ENCODE data around the gene PRKAA1. TPM values are rescaled to one million over a fixed set of nuclear protein-coding genes. Genes with fewer than 3 reads are reported as not detected.

PRKAA1 gene
- polyA plus RNA-seq, 1 of the 3 experiments (the other 2 are of a cell fraction), result 23.2 TPM

GRCh38 chr5:40834391-40834848 lies 36.2 kb upstream of the PRKAA1 start (continued):
- TF ChIP-seq EZH2phosphoT487 (IDR thresholded peaks at IDR 0.05; ENCODE audit: borderline replicate concordance, low read depth) (no peak), RCOR1 (IDR thresholded peaks at IDR 0.05; ENCODE audit: low read length) (no peak), YY1 (IDR thresholded peaks at IDR 0.05; ENCODE audit: low read depth) (no peak)
- TF ChIP-seq, protein P1, sequence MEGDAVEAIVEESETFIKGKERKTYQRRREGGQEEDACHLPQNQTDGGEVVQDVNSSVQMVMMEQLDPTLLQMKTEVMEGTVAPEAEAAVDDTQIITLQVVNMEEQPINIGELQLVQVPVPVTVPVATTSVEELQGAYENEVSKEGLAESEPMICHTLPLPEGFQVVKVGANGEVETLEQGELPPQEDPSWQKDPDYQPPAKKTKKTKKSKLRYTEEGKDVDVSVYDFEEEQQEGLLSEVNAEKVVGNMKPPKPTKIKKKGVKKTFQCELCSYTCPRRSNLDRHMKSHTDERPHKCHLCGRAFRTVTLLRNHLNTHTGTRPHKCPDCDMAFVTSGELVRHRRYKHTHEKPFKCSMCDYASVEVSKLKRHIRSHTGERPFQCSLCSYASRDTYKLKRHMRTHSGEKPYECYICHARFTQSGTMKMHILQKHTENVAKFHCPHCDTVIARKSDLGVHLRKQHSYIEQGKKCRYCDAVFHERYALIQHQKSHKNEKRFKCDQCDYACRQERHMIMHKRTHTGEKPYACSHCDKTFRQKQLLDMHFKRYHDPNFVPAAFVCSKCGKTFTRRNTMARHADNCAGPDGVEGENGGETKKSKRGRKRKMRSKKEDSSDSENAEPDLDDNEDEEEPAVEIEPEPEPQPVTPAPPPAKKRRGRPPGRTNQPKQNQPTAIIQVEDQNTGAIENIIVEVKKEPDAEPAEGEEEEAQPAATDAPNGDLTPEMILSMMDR (IDR thresholded peaks at IDR 0.05), result no peak

- CTCF ChIA-PET, result no interaction called here
- H3K79me2 ChIP-seq (ENCODE audit: insufficient read depth), result peaks cover 56% of the 10 kb centered on the region
Measured at GRCh38 chr5:40833712-40834229, 35.6 kb upstream of the PRKAA1 start.

More at GRCh38 chr5:40833712-40834229, 35.6 kb upstream of the PRKAA1 start:
- H3K9me2 ChIP-seq, result no peaks in the 10 kb centered on the region
- H3F3A ChIP-seq (replicated peaks; ENCODE audit: insufficient read depth), result peaks cover 50% of the 10 kb centered on the region
- peaks cover 51 to 54% of the 10 kb centered on the region in 2 experiments for H3K36me3 ChIP-seq (replicated peaks in 1 of 2; ENCODE audit: control insufficient read depth in 1 of 2, insufficient read depth in 2 of 2, low read length in 1 of 2)
- peak overlapping the region; percentile 96 to 97; a peak in 3 of 4 replicates for H3K27ac ChIP-seq (ENCODE audit: low read depth in 2 of 2, low read length in 1 of 2)
- H3K27me3 ChIP-seq (ENCODE audit: insufficient read depth), result no peaks in the 10 kb centered on the region
- H3K9ac ChIP-seq, result peak overlapping the region; percentile 99
- TF ChIP-seq TCF12 (IDR thresholded peaks at IDR 0.05) (no peak), ZBTB33 (IDR thresholded peaks at IDR 0.05; ENCODE audit: borderline replicate concordance, low read depth) (no peak), FOXM1 (IDR thresholded peaks at IDR 0.05; ENCODE audit: low read depth) (no peak), FOSL2 (IDR thresholded peaks at IDR 0.05; ENCODE audit: borderline replicate concordance, low read depth) (no peak), YY1 (IDR thresholded peaks at IDR 0.05; ENCODE audit: low read depth) (no peak), RCOR1 (IDR thresholded peaks at IDR 0.05; ENCODE audit: low read length) (no peak), IRF3 (IDR thresholded peaks at IDR 0.05; ENCODE audit: low read depth, low read length) (no peak), MXI1 (IDR thresholded peaks at IDR 0.05; ENCODE audit: low read depth, low read length) (no peak), SMC3 (IDR thresholded peaks at IDR 0.05; ENCODE audit: low read depth, low read length) (no peak), ELF1 (IDR thresholded peaks at IDR 0.05) (no peak), GABPA (IDR thresholded peaks at IDR 0.05; ENCODE audit: low read depth) (no peak), POLR2AphosphoS5 (IDR thresholded peaks at IDR 0.05; ENCODE audit: low read depth, low read length) (no peak; the same call in 1 of the 2 replicates), TAF1 (IDR thresholded peaks at IDR 0.05; ENCODE audit: borderline replicate concordance, low read depth, low read length) (no peak), GATA2 (CRISPR knock-in tag; IDR thresholded peaks at IDR 0.05) (no peak), RXRA (IDR thresholded peaks at IDR 0.05; ENCODE audit: borderline replicate concordance, low read depth) (no peak), EP300 (IDR thresholded peaks at IDR 0.05; ENCODE audit: borderline replicate concordance in 1 of 2, low read depth in 1 of 2, low read length in 1 of 2) (no peak), TEAD4 (IDR thresholded peaks at IDR 0.05; ENCODE audit: borderline replicate concordance, insufficient read depth) (no peak)
- TF ChIP-seq, protein P2, sequence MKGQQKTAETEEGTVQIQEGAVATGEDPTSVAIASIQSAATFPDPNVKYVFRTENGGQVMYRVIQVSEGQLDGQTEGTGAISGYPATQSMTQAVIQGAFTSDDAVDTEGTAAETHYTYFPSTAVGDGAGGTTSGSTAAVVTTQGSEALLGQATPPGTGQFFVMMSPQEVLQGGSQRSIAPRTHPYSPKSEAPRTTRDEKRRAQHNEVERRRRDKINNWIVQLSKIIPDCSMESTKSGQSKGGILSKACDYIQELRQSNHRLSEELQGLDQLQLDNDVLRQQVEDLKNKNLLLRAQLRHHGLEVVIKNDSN (IDR thresholded peaks at IDR 0.05; ENCODE audit: borderline replicate concordance, low read depth), result no peak
- peak overlapping the region; percentile 88 for H3K4me2 ChIP-seq
- peak overlapping the region; percentile 81 to 87 for H3K4me3 ChIP-seq (ENCODE audit: low read depth in 2 of 2, low read length in 1 of 2)
- H2AFZ ChIP-seq (ENCODE audit: low read depth), result no peak overlapping the region
- H3K9me3 ChIP-seq, result no peaks in the 10 kb centered on the region
- peaks cover 53% of the 10 kb centered on the region for H4K20me1 ChIP-seq (ENCODE audit: insufficient read depth)
- DNase-seq, result no peak
- POLR2A ChIA-PET, result interaction anchor here (1.7 to 3.4 kb wide), 2 partner anchors 31 to 35 kb away, joined by 3 to 23 read pairs; partner anchors contain the start of gene PRKAA1
- 2% methylated on average over 13 of the region's 13 CpGs for WGBS (ENCODE audit: low lambda C conversion rate)
- peaks cover 13 to 24% of the 10 kb centered on the region in 2 experiments; a peak in 3 of 4 replicates for H3K4me1 ChIP-seq (ENCODE audit: control insufficient read depth in 1 of 2, insufficient read depth in 2 of 2, low read depth in 1 of 2, low read length in 1 of 2)
